Choroid plexus epithelial cell (primary cell): ENCODE measurements around the gene NRXN3.

Source experiments
- DNase-seq: peaks from one replicate; pipeline ENCODE4 v3.0.0-alpha.2; 2010; ENCODE audit warnings: low read depth
- H3K4me3 ChIP-seq: 2 replicates; pipeline ENCODE4 v1.5.1; 2011; ENCODE audit warnings: low read depth, mild to moderate bottlenecking, control low read depth, low read length, moderate library complexity
- CTCF ChIP-seq: conservative IDR thresholded peaks from 2 replicates; pipeline ENCODE4 v1.5.1; 2011; ENCODE audit warnings: low read depth, mild to moderate bottlenecking, control low read depth, inconsistent platforms, low read length, moderate library complexity

NRXN3 gene

DNA sequence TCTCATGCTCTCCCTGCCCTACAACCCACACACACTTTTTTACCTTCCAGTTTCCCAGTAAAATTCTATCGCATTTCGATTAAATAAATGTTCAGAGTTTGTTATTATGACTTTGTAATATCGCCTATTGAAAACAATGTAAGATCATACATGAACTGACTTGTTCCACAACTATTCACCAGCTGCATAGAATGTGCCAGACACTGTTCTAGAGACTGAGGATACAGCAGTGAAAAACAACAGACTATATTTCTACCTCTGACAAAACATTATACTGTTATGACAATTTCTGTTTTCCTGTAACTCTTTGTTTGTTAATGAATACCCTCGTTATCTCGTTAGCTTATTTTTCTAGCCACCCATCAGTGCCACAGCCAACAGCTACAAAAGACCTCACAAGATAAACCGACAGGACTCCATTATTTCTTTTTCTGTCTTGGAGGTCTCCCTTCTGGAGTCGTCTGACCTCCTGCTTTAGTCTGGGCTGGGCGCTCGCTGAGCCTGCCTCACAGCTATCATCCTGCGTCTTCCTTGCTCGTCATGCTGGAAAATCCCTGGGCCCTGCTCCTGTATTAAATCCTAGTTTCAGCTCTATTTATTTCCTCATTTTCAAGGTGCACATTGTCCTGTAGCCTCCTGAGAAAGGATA, 1542.3 kb downstream of the NRXN3 start:
- DNase-seq, result peak; percentile 67
- H3K4me3 ChIP-seq, result no peak overlapping the region
- TF ChIP-seq CTCF, result no peak

- H3K4me3 ChIP-seq, result no peak overlapping the region
- DNase-seq, result no peak
- no peak for TF ChIP-seq CTCF
Observed at GRCh38 chr14:79721399-79722084, 1551.4 kb downstream of the NRXN3 start.

- no peak for DNase-seq
- no peak overlapping the region for H3K4me3 ChIP-seq
- no peak for TF ChIP-seq CTCF
Observed at GRCh38 chr14:79724934-79725717, 1555.0 kb downstream of the NRXN3 start.

DNA sequence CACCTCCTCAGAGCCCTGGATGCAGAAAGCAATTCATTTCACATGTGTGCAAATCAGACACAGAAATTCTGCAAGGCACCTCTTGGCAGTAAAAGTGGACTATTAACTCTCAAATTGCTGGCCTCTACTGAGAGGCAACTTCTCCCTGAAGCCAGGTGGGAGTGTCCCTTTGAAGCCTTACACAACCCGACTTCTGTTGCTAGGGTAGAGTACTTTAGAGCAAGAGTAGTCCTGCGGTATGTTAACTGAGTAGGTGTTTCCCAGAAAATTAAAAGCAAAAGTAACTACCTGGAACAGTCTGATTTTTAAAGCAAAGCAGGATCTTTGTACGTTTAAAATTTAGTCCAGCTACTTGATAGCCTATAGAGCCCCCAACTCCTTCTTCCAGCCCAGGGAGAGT, 1557.7 kb downstream of the NRXN3 start:
- no peak for DNase-seq
- TF ChIP-seq CTCF, result no peak
- no peak overlapping the region for H3K4me3 ChIP-seq

DNA sequence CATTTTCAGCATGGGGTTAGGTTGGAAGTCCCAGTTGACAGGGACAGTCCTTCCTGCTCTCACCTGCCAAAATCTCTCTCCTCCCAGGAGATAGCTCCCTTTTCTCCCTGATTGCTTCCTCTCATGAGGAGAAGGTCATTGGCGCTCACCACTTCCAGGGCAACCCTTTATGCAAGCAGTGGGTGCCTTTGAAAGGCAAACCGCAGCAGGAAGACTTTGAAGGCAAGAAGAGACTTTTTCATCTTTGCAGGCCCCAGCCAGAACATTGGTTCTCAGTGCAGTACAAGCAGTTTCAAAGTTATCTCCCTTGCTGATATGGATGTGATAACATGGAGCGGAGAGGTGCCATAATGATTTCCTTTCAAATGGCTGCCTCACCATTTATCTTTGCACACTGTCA, 1558.2 kb downstream of the NRXN3 start:
- no peak for TF ChIP-seq CTCF
- no peak for DNase-seq
- no peak overlapping the region for H3K4me3 ChIP-seq

DNA sequence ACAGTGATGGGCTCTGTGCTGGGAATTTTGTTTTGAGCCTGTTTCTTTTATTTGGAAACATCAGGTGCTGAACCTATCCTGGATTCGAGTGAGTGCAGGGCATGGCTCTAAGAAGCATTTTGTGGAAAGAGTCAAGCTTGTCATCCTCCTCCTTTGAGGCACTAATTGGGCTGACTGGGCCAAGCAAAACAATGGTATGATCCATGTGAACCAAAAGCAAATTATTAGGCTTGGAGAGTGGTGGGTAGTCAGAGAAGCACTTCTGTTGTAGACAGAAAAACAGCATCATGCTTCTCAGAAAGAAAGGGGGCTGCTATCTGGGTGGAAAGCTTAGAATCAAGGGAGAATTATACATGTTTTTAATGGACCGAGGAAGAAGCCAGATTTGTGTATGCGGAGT, 1559.6 kb downstream of the NRXN3 start:
- TF ChIP-seq CTCF, result no peak
- H3K4me3 ChIP-seq, result no peak overlapping the region
- DNase-seq, result no peak
